HG02571 (cell line): ENCODE data around the gene RPTOR.

Experiments
- ATAC-seq: cut with Tn5 transposase; IDR thresholded peaks from one replicate; pipeline ENCODE4 v1.9.1; 2021; ENCODE audit warnings: mild to moderate bottlenecking, moderate library complexity; ENCODE audit not compliant: unreplicated experiment

The RPTOR gene

GRCh38 chr17:80949451-80950421 lies 405.1 kb downstream of the RPTOR start:
- no peak for ATAC-seq

GRCh38 chr17:80950466-80951120 lies 406.0 kb downstream of the RPTOR start:
- ATAC-seq: no peak

- no peak for ATAC-seq
These were observed 406.8 kb downstream of the RPTOR start for GRCh38 chr17:80951121-80952090.

- no peak for ATAC-seq
These were observed 407.7 kb downstream of the RPTOR start for GRCh38 chr17:80952291-80952690.

- no peak for ATAC-seq
These were observed 409.1 kb downstream of the RPTOR start for GRCh38 chr17:80953471-80954315.

GRCh38 chr17:80955078-80955477 lies 410.4 kb downstream of the RPTOR start:
- ATAC-seq: no peak

GRCh38 chr17:80955671-80956280 lies 411.1 kb downstream of the RPTOR start:
- no peak for ATAC-seq

GRCh38 chr17:80956321-80957190 lies 411.9 kb downstream of the RPTOR start:
- no peak for ATAC-seq

- ATAC-seq: no peak
These were observed 412.9 kb downstream of the RPTOR start for GRCh38 chr17:80957461-80957941.

- ATAC-seq: no peak
These were observed 414.8 kb downstream of the RPTOR start for GRCh38 chr17:80959330-80960036.

GRCh38 chr17:80960037-80960796 lies 415.6 kb downstream of the RPTOR start:
- ATAC-seq: no peak

GRCh38 chr17:80960797-80961452 lies 416.3 kb downstream of the RPTOR start:
- ATAC-seq: no peak

- no peak for ATAC-seq
These were observed 417.1 kb downstream of the RPTOR start for GRCh38 chr17:80961541-80962330.

- no peak for ATAC-seq
These were observed 418.0 kb downstream of the RPTOR start for GRCh38 chr17:80962356-80963329.
